Gastrocnemius medialis (tissue), 4 donors: ENCODE measurements around the gene KPRP. TPM values are rescaled to one million over a fixed set of nuclear protein-coding genes. Genes with fewer than 3 reads are reported as not detected.

Source experiments
- ATAC-seq, 2 donors: fragments of 150-250 bp; one replicate each; pipeline ENCODE4 v1.9.1; 2016
- DNase-seq, 2 donors: peaks; one replicate each; pipeline ENCODE4 v3.0.0-alpha.2; 2019
- H3K27ac ChIP-seq, 4 donors: fragments of 200-600 bp; sonication (generic); 1 replicate in 1 of 4; 2 replicates in 3 of 4; pipeline ENCODE4 v1.5.1; 2016 to 2018; ENCODE audit warnings: mild to moderate bottlenecking in 2 of 4, moderate library complexity in 1 of 4
- H3K27me3 ChIP-seq, 3 donors: fragments of 200-600 bp; sonication (generic) in 2 of 3; 1 replicate in 1 of 3; 2 replicates in 2 of 3; pipeline versions ENCODE4 v1.5.1 to v1.6.0; 2016 to 2019; ENCODE audit warnings: mild to moderate bottlenecking in 1 of 3, moderate library complexity in 1 of 3
- H3K36me3 ChIP-seq, 2 donors: fragments of 200-600 bp; sonication (generic) in 1 of 2; one replicate each; pipeline ENCODE4 v1.5.1; 2017 to 2018
- H3K4me1 ChIP-seq, 2 donors: fragments of 200-600 bp; sonication (generic) in 1 of 2; one replicate each; pipeline ENCODE4 v1.5.1; 2016 to 2017; ENCODE audit warnings: mild to moderate bottlenecking in 2 of 2
- H3K4me3 ChIP-seq, 4 donors: fragments of 200-600 bp; sonication (generic) in 3 of 4; 1 replicate in 1 of 4; 2 replicates in 3 of 4; pipeline ENCODE4 v1.5.1; 2016 to 2019; ENCODE audit warnings: mild to moderate bottlenecking in 2 of 4
- H3K9me3 ChIP-seq, 3 donors: fragments of 200-600 bp; sonication (generic) in 2 of 3; 1 replicate in 1 of 3; 2 replicates in 2 of 3; pipeline ENCODE4 v1.5.1; 2016 to 2019
- CTCF ChIP-seq, 5 experiments: fragments of 450-650 bp in 3 of 5; fragments of 200-600 bp in 2 of 5; sonication (generic) in 2 of 5; IDR thresholded peaks in 4 of 5; conservative IDR thresholded peaks in 1 of 5; 1 replicate in 4 of 5; 2 replicates in 1 of 5; pipeline ENCODE4 v1.5.1; 2016 to 2019; ENCODE audit warnings: antibody characterized with exemption in 5 of 5, mild to moderate bottlenecking in 3 of 5, moderate library complexity in 3 of 5
- POLR2A ChIP-seq, 2 donors: fragments of 450-650 bp; IDR thresholded peaks; one replicate each; pipeline ENCODE4 v1.6.1; 2017; ENCODE audit warnings: antibody characterized with exemption in 2 of 2, mild to moderate bottlenecking in 2 of 2, moderate library complexity in 2 of 2
- in situ Hi-C, 4 donors: fragments of 200-750 bp; cut with MboI; loops; one replicate each; pipeline versions ENCODE4 v1.15.0 to v1.8.0; 2017; ENCODE audit warnings: low sequenced_read_pairs in 4 of 4
- intact Hi-C: fragments of 100-400 bp; cut with DNase I; formaldehyde crosslinking; loops from one replicate; pipeline ENCODE4 v1.15.1; 2023; ENCODE audit warnings: low total_unique reads
- total RNA-seq, 4 donors: library from RNA; depleted of rRNA; stranded (reverse); fragments of >200 nt; gene quantifications; one replicate each; pipeline versions ENCODE4 v1.1.0 to v1.2.3, GENCODE V29; 2016

KPRP gene
- total RNA-seq, 4 donors from 2014 or later = not detected

- Histone ChIP-seq H3K27ac (no peak overlapping the region), H3K4me3 (no peak overlapping the region), H3K27me3 (no peaks in the 10 kb centered on the region), H3K9me3 (no peaks in the 10 kb centered on the region), H3K4me1 (no peaks in the 10 kb centered on the region), H3K36me3 (no peaks in the 10 kb centered on the region)
- in situ Hi-C loops = no loop called here
- no peak for ATAC-seq
- TF ChIP-seq POLR2A (IDR thresholded peaks at IDR 0.05) = no peak
- TF ChIP-seq CTCF (IDR thresholded peaks at IDR 0.05 in 4 of 5, conservative IDR thresholded peaks at IDR 0.05 in 1 of 5) = no peak
- DNase-seq = no peak
- intact Hi-C loops = no loop called here
These were observed 19.8 kb downstream of the KPRP start for GRCh38 chr1:152777510-152778137.

GRCh38 chr1:152783095-152783494, 25.3 kb downstream of the KPRP start:
- intact Hi-C loops = no loop called here

GRCh38 chr1:152786077-152786476, 28.3 kb downstream of the KPRP start, which contains the start of gene LCE1E:
LCE1E (plus strand) TSS chr1:152786257; CDS start chr1:152787300, 1,043 bp downstream.
- Histone ChIP-seq H3K4me3 (no peak within 1 kb of the TSS), H3K27me3 (no peaks in the 10 kb centered on the region), H3K9me3 (no peaks in the 10 kb centered on the region), H3K4me1 (no peaks in the 10 kb centered on the region), H3K27ac (no peak within 1 kb of the TSS), H3K36me3 (no peaks in the 10 kb centered on the region)
- intact Hi-C loops (no loop called here), in situ Hi-C loops (no loop called here)
- DNase-seq (no peak), ATAC-seq (no peak)
- TF ChIP-seq POLR2A (IDR thresholded peaks at IDR 0.05) (no peak), CTCF (IDR thresholded peaks at IDR 0.05 in 4 of 5, conservative IDR thresholded peaks at IDR 0.05 in 1 of 5) (no peak)

More at GRCh38 chr1:152783095-152783494, 25.3 kb downstream of the KPRP start:
- no peaks in the 10 kb centered on the region for H3K27me3 ChIP-seq
- H3K4me1 ChIP-seq = no peaks in the 10 kb centered on the region
- DNase-seq = no peak
- no peaks in the 10 kb centered on the region for H3K9me3 ChIP-seq
- H3K4me3 ChIP-seq = no peak overlapping the region
- H3K27ac ChIP-seq = no peak overlapping the region
- in situ Hi-C loops = no loop called here
- no peak for TF ChIP-seq CTCF (IDR thresholded peaks at IDR 0.05 in 4 of 5, conservative IDR thresholded peaks at IDR 0.05 in 1 of 5)
- no peak for TF ChIP-seq POLR2A (IDR thresholded peaks at IDR 0.05)
- H3K36me3 ChIP-seq = no peaks in the 10 kb centered on the region
- no peak for ATAC-seq

- H3K27ac ChIP-seq = no peak overlapping the region
- in situ Hi-C loops = no loop called here
- no peaks in the 10 kb centered on the region for H3K9me3 ChIP-seq
- ATAC-seq (no peak), DNase-seq (no peak)
- no peaks in the 10 kb centered on the region for H3K36me3 ChIP-seq
- no peaks in the 10 kb centered on the region for H3K4me1 ChIP-seq
- no peaks in the 10 kb centered on the region for H3K27me3 ChIP-seq
- intact Hi-C loops = no loop called here
- no peak for TF ChIP-seq POLR2A (IDR thresholded peaks at IDR 0.05)
- H3K4me3 ChIP-seq = no peak overlapping the region
These were observed 37.9 kb downstream of the KPRP start for GRCh38 chr1:152795686-152796085.

- intact Hi-C loops (no loop called here), in situ Hi-C loops (no loop called here)
- DNase-seq (no peak), ATAC-seq (no peak)
- no peak for TF ChIP-seq CTCF (IDR thresholded peaks at IDR 0.05 in 4 of 5, conservative IDR thresholded peaks at IDR 0.05 in 1 of 5)
- Histone ChIP-seq H3K27me3 (no peaks in the 10 kb centered on the region), H3K36me3 (no peaks in the 10 kb centered on the region), H3K4me3 (no peak within 1 kb of the TSS), H3K9me3 (no peaks in the 10 kb centered on the region), H3K4me1 (no peaks in the 10 kb centered on the region), H3K27ac (no peak within 1 kb of the TSS)
These were observed 38.6 kb downstream of the KPRP start, which contains the start of gene LCE1D for GRCh38 chr1:152796421-152796820. LCE1D (plus strand) TSS chr1:152796721; CDS start chr1:152797795, 1,074 bp downstream.
